Naive thymus-derived CD4-positive, alpha-beta T cell (primary cell): Measurements from ENCODE around the gene ERN1. TPM values are rescaled to one million over a fixed set of nuclear protein-coding genes. Genes with fewer than 3 reads are reported as not detected.
A peak's percentile ranks its signal among the peaks of the same experiment; 100 is the strongest.

ENCODE experiments used
- ATAC-seq: fragments of 150-1000 bp; cut with Tn5 transposase; 2 replicates; pipeline ENCODE4 v1.10.0; 2021; ENCODE audit warnings: mild to moderate bottlenecking, moderate library complexity
- CTCF ChIA-PET: fragments of 350-600 bp; sonication (Branson Sonifier 250); formaldehyde crosslinking; loops from one replicate; lab custom pipeline; 2021; ENCODE audit warnings: antibody characterized with exemption; lab: Charles Lee
- POLR2A ChIA-PET: fragments of 350-600 bp; sonication (Branson Sonifier 250); formaldehyde crosslinking; loops from one replicate; lab custom pipeline; 2021; ENCODE audit warnings: antibody characterized with exemption, inconsistent platforms; lab: Charles Lee
- DNase-seq, 9 donors: peaks; one replicate each; pipeline versions ENCODE4 v3.0.0 to v3.0.0-alpha.2; 2020 to 2022; ENCODE audit warnings: mixed read lengths in 1 of 9
- H3K27ac ChIP-seq: one replicate; pipeline ENCODE4 v1.7.0; 2013; ENCODE audit warnings: mild to moderate bottlenecking, low read depth, low read length, moderate library complexity
- H3K27me3 ChIP-seq, 2 donors: one replicate each; pipeline ENCODE4 v1.7.0; 2013; ENCODE audit warnings: low read length in 2 of 2, mild to moderate bottlenecking in 2 of 2, moderate library complexity in 2 of 2; ENCODE audit not compliant: control insufficient read depth in 2 of 2, insufficient read depth in 2 of 2
- H3K36me3 ChIP-seq, 3 experiments: 1 replicate in 2 of 3; 2 replicates in 1 of 3; pipeline ENCODE4 v1.7.0; 2013; ENCODE audit warnings: low read length in 3 of 3, mild to moderate bottlenecking in 3 of 3, moderate library complexity in 1 of 3; ENCODE audit not compliant: insufficient read depth in 3 of 3, control insufficient read depth in 2 of 3
- H3K4me1 ChIP-seq, 2 donors: one replicate each; pipeline ENCODE4 v1.7.0; 2013; ENCODE audit warnings: low read length in 2 of 2, mild to moderate bottlenecking in 2 of 2, moderate library complexity in 1 of 2; ENCODE audit not compliant: control insufficient read depth in 2 of 2, insufficient read depth in 2 of 2
- H3K4me3 ChIP-seq: 2 replicates; pipeline ENCODE4 v1.7.0; 2013; ENCODE audit warnings: mild to moderate bottlenecking, low read length
- H3K9me3 ChIP-seq, 3 experiments: 1 replicate in 2 of 3; 2 replicates in 1 of 3; pipeline ENCODE4 v1.7.0; 2013; ENCODE audit warnings: low read length in 3 of 3; ENCODE audit not compliant: control insufficient read depth in 2 of 3
- H3K27ac Mint-ChIP-seq, 9 donors: one replicate each; pipeline ENCODE4 v1.8.0; 2020 to 2022; ENCODE audit warnings: mixed read lengths in 9 of 9, mild to moderate bottlenecking in 8 of 9, moderate library complexity in 5 of 9, inconsistent platforms in 2 of 9
- H3K27me3 Mint-ChIP-seq, 5 donors: one replicate each; pipeline ENCODE4 v1.8.0; 2021 to 2022; ENCODE audit warnings: mixed read lengths in 5 of 5, mild to moderate bottlenecking in 1 of 5
- H3K36me3 Mint-ChIP-seq, 5 donors: one replicate each; pipeline ENCODE4 v1.8.0; 2020 to 2022; ENCODE audit warnings: mixed read lengths in 5 of 5, mild to moderate bottlenecking in 3 of 5, inconsistent platforms in 1 of 5
- H3K4me1 Mint-ChIP-seq, 7 donors: one replicate each; pipeline ENCODE4 v1.8.0; 2020 to 2022; ENCODE audit warnings: mixed read lengths in 7 of 7, mild to moderate bottlenecking in 3 of 7, inconsistent platforms in 1 of 7
- H3K4me3 Mint-ChIP-seq, 10 donors: one replicate each; pipeline ENCODE4 v1.8.0; 2020 to 2022; ENCODE audit warnings: mild to moderate bottlenecking in 10 of 10, mixed read lengths in 10 of 10, moderate library complexity in 6 of 10, inconsistent platforms in 2 of 10
- H3K9me3 Mint-ChIP-seq, 11 donors: one replicate each; pipeline ENCODE4 v1.8.0; 2020 to 2022; ENCODE audit warnings: mixed read lengths in 11 of 11, mild to moderate bottlenecking in 4 of 11, inconsistent platforms in 1 of 11, moderate library complexity in 1 of 11
- intact Hi-C, 2 donors: fragments of 100-400 bp; cut with micrococcal nuclease; formaldehyde crosslinking; loops; one replicate each; pipeline ENCODE4 v1.15.1; 2023
- polyA plus RNA-seq, 2 donors: library from polyadenylated mRNA; unstranded; fragments of 300-500 nt; fragmentation: Illumina TruSeq; gene quantifications; one replicate each; pipeline ENCODE4 v1.2.3, GENCODE V29; 2021
- total RNA-seq, 6 experiments: library from RNA in 5 of 6; stranded (reverse) in 5 of 6; gene quantifications; 1 replicate in 5 of 6; 2 replicates in 1 of 6; pipeline ENCODE4 v1.2.3 and lab custom pipeline; 2021 to 2026

ERN1 gene
- total and polyA plus RNA-seq, 7 experiments from 2014 or later: 15.7 to 110 (median 60.3) TPM

- intact Hi-C loops: no loop called here
- H3K27ac Mint-ChIP-seq: no peak overlapping the region
- Histone ChIP-seq H3K9me3 (no peaks in the 10 kb centered on the region), H3K4me3 (no peak overlapping the region), H3K27me3 (no peaks in the 10 kb centered on the region), H3K36me3 (no peaks in the 10 kb centered on the region), H3K4me1 (peaks cover 17 to 36% of the 10 kb centered on the region in 2 donors), H3K27ac (no peak overlapping the region)
- ATAC-seq (no peak), DNase-seq (no peak)
- POLR2A ChIA-PET: interaction anchor here (0.5 to 1.6 kb wide), 7 partner anchors 16 to 401 kb away, joined by 3 to 7 read pairs (median 3); no protein-coding TSS in a partner anchor
- H3K36me3 Mint-ChIP-seq: peaks cover 0 to 50% (median 10%) of the 10 kb centered on the region in 5 donors
- no peak overlapping the region for H3K4me3 Mint-ChIP-seq
- CTCF ChIA-PET: interaction anchor here (1.6 to 1.8 kb wide), 2 partner anchors 49 to 84 kb away, joined by 4 to 5 read pairs; no protein-coding TSS in a partner anchor
- H3K9me3 Mint-ChIP-seq: peaks cover 0 to 2% (median 0%) of the 10 kb centered on the region in 11 donors
- peaks cover 34 to 61% (median 51%) of the 10 kb centered on the region in 7 donors for H3K4me1 Mint-ChIP-seq
- H3K27me3 Mint-ChIP-seq: no peaks in the 10 kb centered on the region
Measured at GRCh38 chr17:64113006-64113405, 16.9 kb downstream of the ERN1 start.

- H3K4me1 ChIP-seq: peaks cover 29 to 40% of the 10 kb centered on the region in 2 donors
- intact Hi-C loops: no loop called here
- no peaks in the 10 kb centered on the region for H3K9me3 Mint-ChIP-seq
- H3K27ac ChIP-seq: no peak overlapping the region
- no peaks in the 10 kb centered on the region for H3K27me3 Mint-ChIP-seq
- POLR2A ChIA-PET: interaction anchor here (0.6 to 1.7 kb wide), 4 partner anchors 18 to 176 kb away, joined by 3 to 5 read pairs (median 4); partner anchors contain the start of gene ICAM2
- no peak for ATAC-seq
- no peak overlapping the region for H3K4me3 ChIP-seq
- H3K27me3 ChIP-seq: no peaks in the 10 kb centered on the region
- peaks cover 33 to 63% (median 58%) of the 10 kb centered on the region in 7 donors for H3K4me1 Mint-ChIP-seq
- H3K4me3 Mint-ChIP-seq: no peak overlapping the region
- CTCF ChIA-PET: interaction anchor here (1.8 kb wide), 1 partner anchor 83 kb away, joined by 4 read pairs; no protein-coding TSS in a partner anchor
- no peaks in the 10 kb centered on the region for H3K36me3 ChIP-seq
- peaks cover 0 to 46% (median 10%) of the 10 kb centered on the region in 5 donors for H3K36me3 Mint-ChIP-seq
- no peaks in the 10 kb centered on the region for H3K9me3 ChIP-seq
- no peak for DNase-seq
- H3K27ac Mint-ChIP-seq: peak overlapping the region in 1 of 9 donors; percentile 31
Measured at GRCh38 chr17:64111831-64112230, 18.1 kb downstream of the ERN1 start.

GRCh38 chr17:64110379-64111152 lies 19.4 kb downstream of the ERN1 start:
- POLR2A ChIA-PET: interaction anchor here (1.1 to 4.5 kb wide), 4 partner anchors 10 to 90 kb away, joined by 4 to 39 read pairs (median 5); partner anchors contain the start of genes ERN1 and ICAM2
- H3K4me3 ChIP-seq: no peak overlapping the region
- intact Hi-C loops: no loop called here
- no peaks in the 10 kb centered on the region for H3K9me3 ChIP-seq
- peaks cover 0 to 41% (median 8%) of the 10 kb centered on the region in 5 donors for H3K36me3 Mint-ChIP-seq
- H3K9me3 Mint-ChIP-seq: peaks cover 0 to 3% (median 0%) of the 10 kb centered on the region in 11 donors
- no peaks in the 10 kb centered on the region for H3K27me3 Mint-ChIP-seq
- CTCF ChIA-PET: no interaction called here
- no peaks in the 10 kb centered on the region for H3K27me3 ChIP-seq
- peaks cover 32 to 45% of the 10 kb centered on the region in 2 donors for H3K4me1 ChIP-seq
- peaks cover 33 to 65% (median 60%) of the 10 kb centered on the region in 7 donors for H3K4me1 Mint-ChIP-seq
- ATAC-seq (no peak), DNase-seq (no peak)
- H3K27ac ChIP-seq: no peak overlapping the region
- no peak overlapping the region for H3K4me3 Mint-ChIP-seq
- peak overlapping the region in 4 of 9 donors; percentile 43 to 90 (median 49) for H3K27ac Mint-ChIP-seq
- H3K36me3 ChIP-seq: no peaks in the 10 kb centered on the region

- no peaks in the 10 kb centered on the region for H3K27me3 ChIP-seq
- CTCF ChIA-PET: no interaction called here
- H3K4me1 Mint-ChIP-seq: peaks cover 28 to 65% (median 52%) of the 10 kb centered on the region in 7 donors
Measured at GRCh38 chr17:64109400-64109799, 20.5 kb downstream of the ERN1 start.

GRCh38 chr17:64107500-64108236 lies 22.3 kb downstream of the ERN1 start:
- H3K36me3 ChIP-seq: no peaks in the 10 kb centered on the region
- peaks cover 0 to 30% (median 6%) of the 10 kb centered on the region in 5 donors for H3K36me3 Mint-ChIP-seq
- ATAC-seq: no peak
- H3K27me3 ChIP-seq: no peaks in the 10 kb centered on the region
- peak overlapping the region; percentile 54 to 91 (median 85) for H3K27ac Mint-ChIP-seq
- intact Hi-C loops: loop anchor here in 1 of 2 donors (2.0 kb wide), 1 partner anchor 13 kb away; no protein-coding TSS in a partner anchor
- POLR2A ChIA-PET: interaction anchor here (1.0 to 4.5 kb wide), 4 partner anchors 21 to 44 kb away, joined by 3 to 39 read pairs (median 6); partner anchors contain the start of gene ERN1
- H3K4me1 ChIP-seq: peaks cover 38 to 51% of the 10 kb centered on the region in 2 donors
- peak overlapping the region; percentile 32 for H3K27ac ChIP-seq
- CTCF ChIA-PET: no interaction called here
- no peaks in the 10 kb centered on the region for H3K27me3 Mint-ChIP-seq
- peak overlapping the region in 6 of 10 donors; percentile 5 to 68 (median 40) for H3K4me3 Mint-ChIP-seq
- no peaks in the 10 kb centered on the region for H3K9me3 ChIP-seq
- no peak overlapping the region for H3K4me3 ChIP-seq
- peaks cover 32 to 77% (median 53%) of the 10 kb centered on the region in 7 donors for H3K4me1 Mint-ChIP-seq
- DNase-seq: no peak
- peaks cover 0 to 3% (median 0%) of the 10 kb centered on the region in 11 donors for H3K9me3 Mint-ChIP-seq

More at GRCh38 chr17:64109400-64109799, 20.5 kb downstream of the ERN1 start:
- Mint-ChIP-seq H3K27ac (peak overlapping the region; percentile 37 to 90 (median 65)), H3K27me3 (no peaks in the 10 kb centered on the region), H3K36me3 (peaks cover 0 to 34% (median 6%) of the 10 kb centered on the region in 5 donors), H3K4me3 (no peak overlapping the region), H3K9me3 (peaks cover 0 to 3% (median 0%) of the 10 kb centered on the region in 11 donors)
- intact Hi-C loops: no loop called here
- DNase-seq (no peak), ATAC-seq (no peak)
- no peak overlapping the region for H3K4me3 ChIP-seq
- POLR2A ChIA-PET: interaction anchor here (1.0 to 4.5 kb wide), 3 partner anchors 11 to 37 kb away, joined by 3 to 39 read pairs (median 5); partner anchors contain the start of gene ERN1
- H3K36me3 ChIP-seq: no peaks in the 10 kb centered on the region
- no peaks in the 10 kb centered on the region for H3K9me3 ChIP-seq
- no peak overlapping the region for H3K27ac ChIP-seq
- peaks cover 30 to 44% of the 10 kb centered on the region in 2 donors for H3K4me1 ChIP-seq

- peaks cover 38 to 51% of the 10 kb centered on the region in 2 donors for H3K4me1 ChIP-seq
- H3K27ac ChIP-seq: peak overlapping the region; percentile 32
- Mint-ChIP-seq H3K27me3 (no peaks in the 10 kb centered on the region), H3K36me3 (peaks cover 0 to 25% (median 5%) of the 10 kb centered on the region in 5 donors), H3K27ac (peak overlapping the region; percentile 56 to 91 (median 85)), H3K4me3 (peak overlapping the region; percentile 0 to 70 (median 46)), H3K4me1 (peaks cover 35 to 77% (median 56%) of the 10 kb centered on the region in 7 donors), H3K9me3 (peaks cover 0 to 3% (median 0%) of the 10 kb centered on the region in 11 donors)
- DNase-seq (peak in 1 of 9 donors; percentile 10), ATAC-seq (peak; percentile 14)
- no peak overlapping the region for H3K4me3 ChIP-seq
- ChIA-PET POLR2A (interaction anchor here (0.6 to 4.5 kb wide), 17 partner anchors 8 to 88 kb away, joined by 3 to 39 read pairs (median 4); partner anchors contain the start of gene ERN1), CTCF (interaction anchor here (1.0 kb wide), 1 partner anchor 11 kb away, joined by 4 read pairs; no protein-coding TSS in a partner anchor)
- intact Hi-C loops: loop anchor here in 1 of 2 donors (1.0 to 2.0 kb wide), 4 partner anchors 14 to 56 kb away; partner anchors contain the start of gene ERN1
- no peaks in the 10 kb centered on the region for H3K9me3 ChIP-seq
- H3K36me3 ChIP-seq: no peaks in the 10 kb centered on the region
- no peaks in the 10 kb centered on the region for H3K27me3 ChIP-seq
Measured at GRCh38 chr17:64106918-64107317, 23.0 kb downstream of the ERN1 start.
